HG03060 (cell line): ENCODE measurements around the gene C2CD2.
"Not testable (repeated sequence)": the region's sequence is repeated elsewhere in the genome, so short reads cannot be mapped to it uniquely, and the experiment has no call there.

Source experiments
- ATAC-seq: cut with Tn5 transposase; IDR thresholded peaks from one replicate; pipeline ENCODE4 v1.9.1; 2021; ENCODE audit warnings: low read depth, moderate number of reproducible peaks; ENCODE audit not compliant: unreplicated experiment

C2CD2 gene

DNA sequence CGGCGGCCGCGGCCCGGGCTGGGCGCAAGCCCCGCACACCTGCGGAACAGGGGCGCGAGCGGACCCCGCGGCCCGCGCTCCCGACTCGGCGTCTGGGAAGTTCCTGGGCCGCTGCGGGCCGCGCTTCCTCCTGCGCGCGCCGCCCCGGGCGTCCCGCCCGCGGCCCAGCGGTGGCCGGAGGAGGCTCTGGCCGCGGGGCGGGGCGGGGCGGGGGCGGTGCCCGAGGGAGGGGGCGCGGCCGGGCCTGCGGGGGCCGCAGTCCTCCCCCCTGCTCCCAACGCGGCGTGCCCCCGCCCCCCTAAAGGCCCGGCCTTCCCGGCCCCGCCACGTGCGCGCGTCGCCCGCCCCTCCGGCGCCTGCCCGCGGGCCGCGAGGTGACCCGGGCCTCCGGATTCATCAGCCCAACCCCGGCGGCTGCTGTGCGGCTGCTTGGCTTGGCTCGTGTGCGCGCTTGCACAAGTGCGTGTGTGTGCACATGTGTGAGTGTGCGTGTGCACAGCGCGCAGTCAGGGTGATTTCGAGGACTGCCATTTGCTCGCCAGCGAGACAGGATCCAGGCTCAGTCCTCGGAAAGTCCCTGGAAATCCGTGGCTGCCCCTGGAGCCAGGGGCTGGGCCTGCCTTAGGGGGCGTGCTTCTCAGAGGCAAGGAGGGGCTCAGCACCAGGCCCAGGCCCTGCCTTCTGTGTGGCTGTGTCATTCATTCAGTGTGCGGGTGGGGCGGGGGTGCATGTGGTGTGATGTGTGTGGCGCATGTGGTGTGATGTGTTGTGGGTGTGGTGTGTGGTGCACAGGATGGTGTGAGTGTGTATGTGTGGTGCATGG is at the start of gene C2CD2:
Gene C2CD2 (minus strand): TSS at position 188 of the 823 bp plus-strand sequence. CDS start 370 bp downstream, outside the sequence.
- no peak for ATAC-seq

DNA sequence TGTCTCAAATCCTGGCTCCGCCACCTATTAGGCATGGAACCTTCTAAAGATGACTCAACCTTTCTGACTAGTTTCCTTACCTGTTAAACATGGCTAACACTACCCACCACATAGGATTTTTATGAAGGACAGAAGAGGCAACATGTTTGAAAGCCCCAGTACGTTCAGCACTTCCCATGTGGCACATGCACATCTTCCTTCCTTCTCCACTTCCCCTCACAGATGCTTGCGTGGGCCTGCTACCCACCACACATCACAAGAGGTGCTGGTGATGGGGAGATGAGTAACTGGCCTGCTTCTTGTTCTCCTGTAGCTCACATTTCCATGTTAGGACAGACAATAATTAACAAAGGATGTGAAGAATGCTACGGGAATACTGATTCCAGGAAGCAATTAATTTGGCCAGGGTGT is 49.2 kb upstream of the C2CD2 start:
- ATAC-seq: no peak

DNA sequence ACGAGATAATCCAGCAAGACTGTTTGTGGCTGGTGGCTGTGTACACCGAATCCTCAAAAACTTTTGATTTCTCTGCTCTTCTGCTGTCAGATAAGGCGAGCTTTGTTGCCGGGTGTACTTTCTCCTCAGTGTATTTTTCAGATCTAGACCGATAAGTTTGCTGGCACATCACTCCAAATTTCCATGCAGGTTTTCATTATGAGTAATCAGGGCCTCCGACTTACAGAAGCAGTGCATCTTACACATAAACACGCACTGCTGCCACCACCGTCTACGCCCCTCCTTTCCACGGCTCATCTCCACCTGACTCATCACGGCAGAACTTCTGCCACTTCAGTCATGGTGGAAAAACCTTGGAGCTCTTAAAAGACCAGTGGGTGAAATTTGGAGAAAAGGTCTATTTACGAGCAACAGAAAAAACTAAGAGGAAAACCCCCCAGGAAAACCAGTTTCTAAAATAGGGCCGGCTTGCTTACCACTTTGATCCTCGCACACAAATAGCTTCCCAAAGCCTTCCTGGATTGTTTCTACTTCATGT is 48.7 kb upstream of the C2CD2 start:
- peak; percentile 48 for ATAC-seq

DNA sequence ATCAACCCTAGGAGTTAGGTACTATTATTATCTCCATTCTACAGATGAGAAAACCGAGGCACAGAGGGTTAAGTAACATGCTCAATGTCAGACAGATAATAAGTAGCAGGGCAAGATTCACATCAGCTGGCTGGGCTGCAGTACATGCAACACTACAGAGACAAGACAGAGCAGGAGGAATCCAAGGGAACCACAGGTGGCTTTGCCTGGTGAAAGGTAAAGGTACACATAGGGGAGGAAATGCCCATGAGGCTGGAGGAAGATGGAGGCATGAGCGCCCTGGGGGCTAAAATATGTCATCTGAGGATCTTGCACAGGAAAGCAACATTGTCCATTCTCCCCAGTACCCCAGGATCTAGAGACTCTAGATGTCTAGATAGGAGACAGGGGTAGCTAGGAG is 48.0 kb upstream of the C2CD2 start:
- ATAC-seq: no peak

DNA sequence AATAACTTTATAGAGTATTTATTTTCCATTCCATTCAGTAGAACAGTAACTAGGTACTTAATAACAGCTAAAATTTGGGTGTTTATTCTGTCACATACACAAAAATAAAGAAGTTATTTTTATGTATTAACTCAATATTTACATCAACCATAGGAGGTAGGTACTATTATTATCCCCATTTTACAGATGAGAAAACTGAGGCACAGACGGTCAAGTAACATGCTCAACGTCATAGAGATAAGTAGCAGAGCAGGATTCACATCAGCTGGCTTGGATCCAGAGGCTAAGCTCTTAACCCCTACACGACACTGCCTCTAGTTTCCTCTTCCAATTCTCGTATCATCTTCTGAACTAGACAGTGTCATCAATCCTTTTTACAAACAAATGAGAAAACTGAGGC is 47.1 kb upstream of the C2CD2 start:
- no peak for ATAC-seq

DNA sequence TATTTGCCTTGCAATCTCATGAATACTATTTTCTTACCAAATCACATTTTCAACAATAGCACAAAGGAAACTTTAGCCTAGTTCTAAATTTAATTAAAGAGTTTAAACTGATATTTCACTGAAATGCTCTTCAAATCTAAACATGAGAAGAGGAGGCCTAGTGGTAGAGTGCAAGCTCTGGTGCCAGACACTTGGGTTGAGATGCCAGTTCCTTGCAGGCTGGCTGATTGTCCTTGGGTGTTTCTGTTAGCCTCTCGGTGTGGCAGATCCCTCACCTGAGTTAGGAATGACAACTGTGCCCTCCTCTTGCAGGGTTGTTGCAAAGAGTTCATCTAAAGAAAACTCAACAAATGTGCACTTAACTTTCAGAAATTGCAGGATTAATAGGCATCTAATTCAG is 43.8 kb upstream of the C2CD2 start:
- ATAC-seq: no peak

DNA sequence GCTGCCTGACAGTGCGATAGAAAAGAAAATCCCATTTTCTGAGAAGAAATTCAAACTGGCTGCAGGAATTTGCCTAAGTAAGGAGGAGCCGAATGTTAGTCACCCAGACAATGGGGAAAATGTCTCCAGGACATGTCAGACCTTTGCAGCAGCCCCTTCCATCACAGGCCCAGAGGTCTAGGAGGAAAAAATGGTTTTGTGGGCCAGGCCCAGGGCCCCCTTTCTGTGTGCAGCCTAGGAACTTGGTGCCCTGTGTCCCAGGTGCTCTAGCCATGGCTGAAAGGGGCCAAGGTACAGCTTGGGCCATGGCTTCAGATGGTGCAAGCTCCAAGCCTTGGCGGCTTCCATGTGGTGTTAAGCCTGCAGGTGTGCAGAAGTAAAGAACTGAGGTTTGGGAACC is 41.8 kb upstream of the C2CD2 start:
- no peak for ATAC-seq

DNA sequence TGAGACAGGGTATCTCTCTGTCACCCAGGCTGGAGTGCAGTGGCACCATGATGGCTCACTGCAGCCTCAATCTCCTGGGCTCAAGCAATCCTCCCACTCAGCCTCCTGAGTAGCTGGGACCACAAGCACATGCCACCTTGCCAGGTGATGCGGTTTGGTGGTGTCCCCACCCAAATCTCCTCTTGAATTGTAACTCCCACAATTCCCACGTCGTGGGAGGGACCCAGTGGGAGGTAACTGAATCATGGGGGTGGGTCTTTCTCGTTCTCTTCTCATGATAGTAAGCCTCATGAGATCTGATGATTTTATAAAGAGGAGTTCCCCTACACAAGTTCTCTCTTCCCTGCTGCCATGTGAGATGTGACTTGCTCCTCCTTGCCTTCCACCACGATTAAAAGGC is 40.8 kb upstream of the C2CD2 start:
- ATAC-seq: not testable (repeated sequence)

DNA sequence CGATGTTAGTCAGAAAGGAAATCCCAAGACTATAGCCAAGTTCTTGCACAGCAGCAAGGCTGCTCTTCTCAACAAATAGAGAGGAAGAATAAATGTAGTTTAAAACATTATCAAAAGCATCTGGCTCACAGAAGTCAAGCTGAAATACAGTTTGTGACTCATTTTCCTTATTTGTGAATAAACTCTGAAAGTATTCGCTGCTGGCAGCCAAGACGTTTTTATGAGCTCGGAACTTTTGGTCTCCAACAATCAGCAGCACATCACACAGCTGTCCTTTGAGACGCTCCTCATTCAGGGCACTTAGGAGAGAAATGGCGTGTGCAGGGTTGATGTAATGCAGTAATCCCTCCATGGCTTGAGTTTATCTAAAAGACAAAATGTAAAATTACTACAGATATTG is 39.9 kb upstream of the C2CD2 start:
- no peak for ATAC-seq

DNA sequence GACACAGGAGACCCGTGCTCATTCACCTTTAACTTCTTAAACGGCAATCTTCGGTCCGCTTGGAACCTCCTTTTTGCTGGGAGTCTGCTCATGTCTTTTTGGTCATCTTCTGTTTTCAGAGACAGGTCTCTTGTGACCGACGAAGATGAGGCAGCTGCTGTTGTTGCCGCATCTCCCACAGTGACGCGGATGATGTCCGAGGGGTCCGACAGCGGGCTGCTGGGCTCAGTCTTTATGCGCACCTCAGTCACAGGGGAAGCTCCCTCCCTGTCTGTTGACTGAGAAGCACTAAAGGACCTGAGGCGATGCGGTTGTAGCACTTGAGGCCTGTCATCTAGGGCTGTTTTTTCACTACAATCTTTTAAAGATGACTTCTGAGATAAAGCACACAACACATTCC is 38.8 kb upstream of the C2CD2 start:
- ATAC-seq: no peak

DNA sequence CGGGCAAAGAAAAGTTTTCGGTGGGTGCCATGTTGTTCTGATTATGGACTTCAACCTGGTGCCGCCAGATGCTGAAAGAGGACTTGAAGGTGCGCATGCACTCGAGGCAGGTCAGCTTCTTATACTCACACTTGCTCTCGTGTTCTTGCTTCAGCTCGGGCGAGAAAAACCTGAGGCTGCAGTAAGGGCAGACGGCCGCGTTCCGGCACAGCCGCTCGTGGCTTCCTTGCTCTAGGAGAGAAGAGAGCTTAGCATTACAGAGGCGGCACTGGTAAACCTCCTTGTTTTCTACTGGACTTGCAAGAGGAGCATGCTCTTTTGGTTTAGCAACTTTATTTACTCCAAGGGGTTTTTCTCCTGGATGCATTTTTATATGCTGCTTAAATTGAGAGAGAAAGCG is 37.8 kb upstream of the C2CD2 start:
- no peak for ATAC-seq

DNA sequence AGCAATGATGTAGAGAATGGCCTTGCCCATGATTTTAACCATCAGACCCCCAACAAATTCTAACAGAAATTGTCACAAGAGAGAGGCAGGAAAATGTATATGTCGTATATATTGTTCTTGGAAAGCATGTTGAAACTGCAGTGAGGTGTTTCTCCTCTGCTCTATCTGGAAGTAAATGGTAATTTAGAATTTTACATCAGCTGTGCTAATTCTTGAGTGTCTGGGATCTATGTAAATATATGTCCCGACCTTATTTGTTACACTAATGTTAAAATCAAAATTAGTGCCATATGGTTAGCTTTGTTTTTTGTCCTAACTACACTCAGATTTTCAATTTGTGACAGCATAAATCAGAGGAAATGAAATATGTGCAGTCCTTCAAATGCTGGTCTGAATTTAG is 35.9 kb upstream of the C2CD2 start:
- ATAC-seq: no peak

DNA sequence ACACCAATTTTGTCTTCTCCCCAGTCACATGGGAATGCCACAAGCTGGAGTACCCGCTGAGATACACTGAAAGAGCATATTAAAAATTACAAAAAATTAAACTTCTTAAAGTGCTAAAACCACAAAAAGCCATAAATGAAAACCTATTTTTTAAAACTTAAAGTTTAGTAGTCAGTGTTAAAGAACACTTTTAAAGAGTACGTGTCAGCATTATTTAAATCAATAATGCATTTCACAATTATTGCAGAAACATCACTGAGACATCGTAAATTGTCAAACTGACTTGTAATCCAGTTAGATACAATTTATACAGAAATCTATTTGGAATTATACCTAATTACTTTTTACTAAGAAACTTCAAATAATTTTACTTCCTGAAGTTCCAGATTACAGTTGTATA is 33.5 kb upstream of the C2CD2 start:
- no peak for ATAC-seq

DNA sequence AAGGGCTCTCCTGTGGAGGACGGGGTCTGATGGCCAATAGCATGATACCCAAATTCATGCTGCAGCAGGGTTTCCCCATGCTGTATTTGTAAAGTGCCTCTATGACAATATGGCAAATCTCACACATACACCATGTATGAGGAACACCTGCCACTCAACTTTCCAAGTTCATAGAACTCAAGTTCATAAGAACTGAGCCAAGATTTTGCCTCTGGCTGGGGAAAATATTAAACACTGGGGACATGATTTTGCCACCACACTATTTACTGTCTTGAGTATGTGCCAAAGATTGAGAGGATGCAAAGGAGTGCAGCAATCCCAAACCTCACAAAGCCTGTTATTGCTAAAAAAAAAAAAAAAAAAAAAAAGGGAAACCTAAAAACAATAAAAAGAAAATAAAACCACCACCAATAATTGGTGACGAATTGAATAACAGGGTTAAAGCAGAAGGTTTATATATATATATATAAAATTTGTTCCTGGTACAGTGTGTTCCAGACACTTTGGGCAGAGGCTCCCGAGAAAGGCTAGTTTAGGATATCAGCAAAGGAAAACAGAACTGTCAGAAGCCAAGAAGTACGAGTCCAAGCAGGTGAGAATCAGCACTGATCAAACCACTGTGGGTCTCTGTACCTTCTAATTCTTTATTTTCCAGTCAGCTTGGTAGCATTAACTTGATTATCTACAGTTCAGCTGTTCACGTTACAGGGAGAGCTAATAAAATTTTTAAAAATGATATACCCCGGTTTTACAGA is 32.0 kb upstream of the C2CD2 start:
- ATAC-seq: no peak

DNA sequence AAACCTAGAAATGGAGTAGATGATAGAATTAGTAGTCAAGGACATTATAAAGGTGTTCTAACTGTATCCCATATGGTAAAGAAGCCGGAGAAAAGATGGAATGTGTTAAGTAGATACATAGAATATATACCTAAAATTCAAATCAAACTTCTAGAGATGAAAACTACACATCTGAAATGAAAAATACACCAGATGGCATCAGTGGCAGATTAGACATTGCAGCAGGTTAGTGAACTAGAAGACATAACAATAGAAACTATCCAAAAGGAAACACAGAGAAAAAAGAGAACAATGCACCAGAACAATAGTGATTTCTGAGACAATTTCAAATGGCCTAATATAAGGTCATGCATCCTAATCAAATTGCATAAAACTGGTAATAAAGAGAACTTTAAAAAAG is 29.4 kb upstream of the C2CD2 start:
- no peak for ATAC-seq

DNA sequence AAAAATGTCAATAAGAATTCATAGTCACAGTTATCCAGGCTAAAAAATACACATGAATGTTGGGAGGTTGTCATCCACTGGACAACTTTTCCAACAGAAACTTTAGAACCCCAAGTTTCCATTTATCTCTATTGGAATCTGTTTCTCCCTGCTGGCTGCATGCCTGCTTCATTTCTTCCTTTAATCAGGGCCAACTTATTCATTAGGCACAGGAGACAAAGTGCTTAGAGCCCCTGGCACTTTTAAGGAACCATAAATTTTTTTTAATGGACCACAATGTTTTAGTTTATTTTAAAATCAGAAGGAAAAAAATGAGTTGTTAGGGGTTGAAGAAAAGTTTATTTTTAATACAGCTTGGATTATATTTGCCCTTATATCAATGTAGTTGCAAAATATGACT is 26.7 kb upstream of the C2CD2 start:
- ATAC-seq: no peak

DNA sequence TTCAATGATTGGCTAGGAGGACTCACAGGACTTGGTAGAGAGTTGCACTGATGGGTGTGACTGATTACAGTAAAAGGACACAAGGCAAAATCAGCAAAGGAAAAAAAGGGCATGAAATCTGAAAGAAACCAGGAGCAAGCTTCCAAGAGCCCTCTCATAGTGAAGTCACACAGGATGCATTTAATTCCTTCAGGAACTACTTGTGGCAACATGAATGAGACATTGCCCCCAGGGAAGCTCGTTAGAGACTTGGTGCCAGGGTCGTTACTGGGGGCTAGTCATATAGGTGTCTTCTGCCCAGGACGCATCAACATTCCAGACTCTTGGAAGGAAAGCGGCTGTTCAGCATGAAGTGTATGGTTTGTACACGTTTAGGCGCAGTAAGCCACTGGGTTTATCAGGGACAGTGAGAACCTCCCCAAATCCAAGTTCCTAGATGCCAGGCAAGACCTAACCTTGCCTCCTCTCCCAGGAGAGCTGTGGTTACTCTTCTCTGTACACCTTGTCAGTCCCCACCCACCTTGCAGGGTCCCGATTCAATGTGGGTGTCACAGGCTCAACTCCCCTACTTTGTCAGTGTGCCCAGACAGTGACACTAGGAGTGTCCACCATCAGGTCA is 26.0 kb upstream of the C2CD2 start:
- ATAC-seq: no peak

DNA sequence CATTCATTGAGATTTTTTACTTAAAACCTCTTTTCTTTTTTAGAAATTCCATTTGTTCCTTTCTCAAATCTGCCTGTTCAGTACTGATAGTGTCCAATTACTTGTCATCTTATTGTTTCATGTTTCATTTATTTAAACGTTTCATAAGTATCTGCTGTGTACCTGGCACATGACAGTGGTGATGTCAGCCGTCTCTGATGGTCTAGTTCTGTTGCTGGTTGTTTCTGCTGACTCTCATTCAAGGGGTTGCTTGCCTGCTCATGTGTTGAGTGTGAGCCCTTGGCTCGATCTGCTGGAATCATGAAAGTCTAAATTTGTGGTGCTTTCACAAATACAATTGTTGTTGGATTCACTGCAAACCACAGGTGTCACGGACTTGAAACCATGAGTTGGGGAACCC is 25.5 kb upstream of the C2CD2 start:
- ATAC-seq: no peak

DNA sequence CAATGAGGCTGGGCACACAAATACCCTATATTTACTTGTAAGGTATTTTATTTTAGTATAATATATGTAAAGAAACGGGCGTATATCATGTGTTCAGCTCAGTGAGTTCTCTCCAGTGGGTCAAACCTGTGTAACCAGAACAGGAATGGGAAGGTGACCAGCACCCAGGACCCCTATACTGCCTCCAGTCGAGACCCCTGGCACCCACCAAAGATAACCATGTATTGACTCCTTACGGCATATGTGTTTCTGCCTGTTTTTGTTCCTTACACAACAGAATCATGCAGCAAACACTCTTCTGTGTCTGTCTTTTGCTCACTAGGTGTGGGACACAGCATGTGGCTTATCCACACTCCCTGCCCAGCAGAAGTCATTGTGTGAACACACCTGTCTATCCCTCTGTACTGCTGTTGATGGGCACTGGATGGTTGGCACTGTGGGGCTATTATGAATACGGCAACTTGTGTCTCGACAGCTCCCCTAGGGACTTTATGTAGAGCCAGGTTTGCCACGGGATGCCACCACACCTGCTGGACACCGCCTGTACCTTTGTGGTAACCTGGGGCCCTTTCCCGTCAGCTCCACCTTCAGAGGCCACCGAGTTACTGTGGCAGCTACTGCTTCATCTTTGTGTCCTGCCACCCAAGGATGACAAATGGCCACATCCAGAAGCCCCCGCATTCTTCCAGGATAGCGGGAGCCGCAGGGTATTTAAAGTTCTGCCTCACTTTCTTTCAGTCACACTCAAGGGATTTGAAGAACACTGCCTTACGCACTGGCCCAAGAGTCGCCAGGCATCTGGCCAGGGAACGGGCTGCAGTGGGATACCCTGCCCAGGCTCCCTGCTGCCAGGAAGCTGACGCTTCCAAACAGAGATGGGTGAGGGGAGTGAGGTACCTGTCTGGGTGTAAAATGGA is 23.5 kb upstream of the C2CD2 start:
- no peak for ATAC-seq

DNA sequence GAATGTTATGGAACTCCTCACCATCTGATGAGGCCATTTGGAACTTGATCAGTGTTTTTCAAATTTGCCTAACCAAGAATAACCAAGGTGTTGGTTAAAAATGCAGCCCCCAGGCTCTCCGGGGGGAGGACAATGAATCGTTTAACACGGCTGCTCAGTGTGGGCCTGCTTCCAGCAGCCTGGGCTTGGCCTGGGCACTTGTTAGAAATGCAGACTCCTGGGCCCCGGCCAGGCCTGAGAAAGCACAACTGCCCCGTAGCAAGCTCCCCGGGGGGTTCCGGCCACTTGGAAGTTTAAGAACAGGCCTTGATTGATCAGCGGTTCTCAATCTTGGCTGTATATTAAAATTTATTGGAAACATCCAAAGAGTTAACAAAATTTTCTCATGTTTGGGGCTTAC is 22.8 kb upstream of the C2CD2 start:
- ATAC-seq: no peak
